ENCODE data around the gene DENND1B.

The DENND1B gene

DNA sequence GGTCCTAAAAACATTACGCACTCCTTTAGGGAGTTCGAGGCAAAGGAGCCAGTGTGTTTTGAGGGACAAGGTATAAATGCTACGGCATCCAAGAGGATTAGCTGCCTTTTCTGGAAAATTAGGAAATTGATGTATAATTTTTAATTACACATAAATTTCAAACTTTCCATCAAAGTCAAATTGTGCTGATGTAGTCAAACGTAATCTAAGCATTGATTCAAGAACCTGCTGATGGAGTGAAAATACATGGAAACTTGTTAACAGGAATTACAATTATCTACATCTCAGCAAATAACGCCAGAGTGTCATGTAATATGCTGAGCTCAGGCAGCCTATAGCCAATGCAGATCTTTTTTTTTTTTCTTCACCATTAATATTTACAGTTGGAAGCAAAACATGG, 312.7 kb downstream of the DENND1B start:
- no peak for DNase-seq
- Histone ChIP-seq H3K27ac (no peak overlapping the region), H3K9me3 (no peaks in the 10 kb centered on the region), H3K4me3 (no peak overlapping the region), H3K36me3 (no peaks in the 10 kb centered on the region), H3K4me1 (peaks cover 0 to 27% (median 0%) of the 10 kb centered on the region in 4 donors), H3K27me3 (no peaks in the 10 kb centered on the region)
- no peak for TF ChIP-seq CTCF (IDR thresholded peaks at IDR 0.05)
- intact Hi-C loops (cut with DNase I; ENCODE audit: low total_unique reads) = no loop called here

Measured in tibial artery (tissue), 4 donors.